ENCODE measurements around the gene PGAP6. TPM values are rescaled to one million over a fixed set of nuclear protein-coding genes. Genes with fewer than 3 reads are reported as not detected.
"Not testable (repeated sequence)": the region's sequence is repeated elsewhere in the genome, so short reads cannot be mapped to it uniquely, and the experiment has no call there.

PGAP6 gene
- total and polyA plus RNA-seq, 9 of the 15 experiments (the other 6 are each of a cell fraction or from before 2014, with no cell fraction given) = 0.45 to 50.2 (median 39.3) TPM

- H3K4me3 ChIP-seq = no peak overlapping the region
- peaks cover 34 to 36% of the 10 kb centered on the region in 2 experiments for H3K4me1 ChIP-seq (replicated peaks in 1 of 2; ENCODE audit: control insufficient read depth in 2 of 2, insufficient read depth in 2 of 2, low read length in 2 of 2)
- no peaks in the 10 kb centered on the region for H3K9me3 ChIP-seq (replicated peaks; ENCODE audit: control insufficient read depth, insufficient read depth, low read depth, low read length)
- H3K27me3 ChIP-seq (ENCODE audit: control insufficient read depth in 2 of 2, insufficient read depth in 2 of 2, low read length in 2 of 2) = no peaks in the 10 kb centered on the region
- H4K20me1 ChIP-seq (replicated peaks; ENCODE audit: control insufficient read depth, insufficient read depth, low read length) = peaks cover 35% of the 10 kb centered on the region
- no peak overlapping the region for H2AFZ ChIP-seq (ENCODE audit: low read depth, low read length)
- intact Hi-C loops (cut with micrococcal nuclease) = no loop called here
- peaks cover 9% of the 10 kb centered on the region; the same call in 1 of the 3 replicates for H3K36me3 ChIP-seq (ENCODE audit: control insufficient read depth, insufficient read depth, low read length)
- no peak for DNase-seq (ENCODE audit: extremely low read depth in 1 of 4, low spot score in 3 of 4)
- no peak for ATAC-seq
- no peak overlapping the region for H3K9ac ChIP-seq (ENCODE audit: insufficient read depth in 1 of 2, low read depth in 2 of 2, low read length in 2 of 2)
- ChIA-PET CTCF (ENCODE audit: low intra/inter-chr PET ratio) (no interaction called here), POLR2A (no interaction called here)
- FAIRE-seq = no peak
- WGBS (ENCODE audit: insufficient coverage, low coverage, missing lambda C conversion rate) = 68% methylated on average over 5 of the region's 6 CpGs
- no peak for TF ChIP-seq GTF2A2 (tag; IDR thresholded peaks at IDR 0.05)
- TF ChIP-seq MED1 (CRISPR knock-in tag; IDR thresholded peaks at IDR 0.05; ENCODE audit: borderline replicate concordance) = peak; percentile 24; the same call in 1 of the 2 replicates
- H3K79me2 ChIP-seq (ENCODE audit: control insufficient read depth, insufficient read depth, low read length) = peaks cover 97% of the 10 kb centered on the region
- in situ Hi-C loops (cut with MboI) = no loop called here
- H3K9me1 ChIP-seq (ENCODE audit: control insufficient read depth, insufficient read depth, low read length) = peaks cover 5% of the 10 kb centered on the region
- no TSS peak for BruUV-seq (replicated peaks)
- H3K27ac ChIP-seq (ENCODE audit: extremely low read depth, low read depth, low read length) = no peak overlapping the region; the same call in 2 of the 3 replicates
- no peak overlapping the region for H3K4me2 ChIP-seq (ENCODE audit: insufficient read depth, low read length)
These were observed 48.2 kb downstream of the PGAP6 start for GRCh38 chr16:333406-334094.

GRCh38 chr16:331181-331814, 50.5 kb downstream of the PGAP6 start:
- H3K27me3 ChIP-seq (ENCODE audit: control insufficient read depth in 2 of 2, insufficient read depth in 2 of 2, low read length in 2 of 2); H3K9me1 ChIP-seq (ENCODE audit: control insufficient read depth, insufficient read depth, low read length); H3K4me3 ChIP-seq; H2AFZ ChIP-seq (ENCODE audit: low read depth, low read length); BruUV-seq (replicated peaks); H3K36me3 ChIP-seq (ENCODE audit: control insufficient read depth, insufficient read depth, low read length); H3K4me2 ChIP-seq (ENCODE audit: insufficient read depth, low read length); DNase-seq (ENCODE audit: extremely low read depth in 1 of 4, low spot score in 3 of 4); ATAC-seq; in situ Hi-C loops (cut with MboI); CTCF ChIA-PET (ENCODE audit: low intra/inter-chr PET ratio); H3K9me3 ChIP-seq (replicated peaks; ENCODE audit: control insufficient read depth, insufficient read depth, low read depth, low read length); intact Hi-C loops (cut with micrococcal nuclease): not testable (repeated sequence)
- 68% methylated on average over 5 of the region's 6 CpGs for WGBS (ENCODE audit: insufficient coverage, low coverage, missing lambda C conversion rate)
- FAIRE-seq = peak; percentile 71
- Histone ChIP-seq H4K20me1 (replicated peaks; ENCODE audit: control insufficient read depth, insufficient read depth, low read length) (peaks cover 33% of the 10 kb centered on the region), H3K79me2 (ENCODE audit: control insufficient read depth, insufficient read depth, low read length) (peaks cover 92% of the 10 kb centered on the region), H3K4me1 (replicated peaks in 1 of 2; ENCODE audit: control insufficient read depth in 2 of 2, insufficient read depth in 2 of 2, low read length in 2 of 2) (peaks cover 28 to 30% of the 10 kb centered on the region in 2 experiments), H3K27ac (ENCODE audit: extremely low read depth, low read depth, low read length) (0 out of 3 replicates have a peak overlapping the region, but pooled peaks have one; percentile 0), H3K9ac (ENCODE audit: insufficient read depth in 1 of 2, low read depth in 2 of 2, low read length in 2 of 2) (peak overlapping the region in 1 of 2 experiments; percentile 76; a peak in 1 of 4 replicates)
- POLR2A ChIA-PET = interaction anchor here (0.6 to 0.8 kb wide), 2 partner anchors 9 to 19 kb away, joined by 3 to 5 read pairs; no protein-coding TSS in a partner anchor

All from K562 (cell line).